GM18502 (cell line): ENCODE data around the gene PRR15L.

Experiments
- ATAC-seq: cut with Tn5 transposase; IDR thresholded peaks from one replicate; pipeline ENCODE4 v1.9.1; 2021; ENCODE audit warnings: mild to moderate bottlenecking; ENCODE audit not compliant: unreplicated experiment, poor library complexity

Gene PRR15L

GRCh38 chr17:47907932-47908562, 49.6 kb downstream of the PRR15L start:
- ATAC-seq, result no peak

- ATAC-seq, result no peak
Measured at GRCh38 chr17:47906443-47906842, 51.2 kb downstream of the PRR15L start.

GRCh38 chr17:47905221-47905733, 52.4 kb downstream of the PRR15L start:
- no peak for ATAC-seq

- no peak for ATAC-seq
Measured at GRCh38 chr17:47902039-47902744, 55.5 kb downstream of the PRR15L start.
